SU-DHL-6 (cell line): ENCODE measurements around the gene EMP1.

Source experiments
- H2AFZ ChIP-seq: fragments of 200-600 bp; sonication (generic); 2 replicates; pipeline ENCODE4 v1.6.1; 2014; ENCODE audit warnings: low read depth, mild to moderate bottlenecking, moderate library complexity, mixed read lengths, antibody characterized with exemption, low read length; ENCODE audit not compliant: severe bottlenecking
- H3F3A ChIP-seq: fragments of 200-600 bp; shearing (Covaris generic); 2 replicates; pipeline ENCODE4 v1.6.0; 2016; ENCODE audit warnings: antibody characterized with exemption, mild to moderate bottlenecking; ENCODE audit not compliant: insufficient read depth
- H3K27ac ChIP-seq: fragments of 200-600 bp; sonication (generic); 2 replicates; pipeline ENCODE4 v1.5.1; 2016; ENCODE audit warnings: low read depth, mild to moderate bottlenecking, low read length, moderate library complexity, mixed read lengths
- H3K27me3 ChIP-seq: fragments of 200-600 bp; sonication (generic), shearing (Covaris generic); 2 replicates; pipeline ENCODE4 v1.6.0; 2014; ENCODE audit warnings: mild to moderate bottlenecking, low read length
- H3K36me3 ChIP-seq: fragments of 200-600 bp; sonication (generic); 2 replicates; pipeline ENCODE4 v1.6.1; 2014; ENCODE audit warnings: mild to moderate bottlenecking, low read length, mixed read lengths
- H3K4me2 ChIP-seq: fragments of 300-600, 200-600 bp; shearing (Covaris generic), sonication (generic); 2 replicates; pipeline ENCODE4 v1.6.0; 2014; ENCODE audit warnings: low read length, low read depth, mild to moderate bottlenecking; ENCODE audit not compliant: poor library complexity, severe bottlenecking
- H3K4me3 ChIP-seq: fragments of 200-600 bp; sonication (generic); 2 replicates; pipeline ENCODE4 v1.5.1; 2014; ENCODE audit warnings: antibody characterized with exemption, low read length, mild to moderate bottlenecking, mixed read lengths; ENCODE audit not compliant: insufficient read depth, poor library complexity, severe bottlenecking
- H3K79me2 ChIP-seq: fragments of 200-600 bp; sonication (generic); 2 replicates; pipeline ENCODE4 v1.6.1; 2014; ENCODE audit warnings: mild to moderate bottlenecking, low read length, moderate library complexity; ENCODE audit not compliant: insufficient read depth
- H3K9ac ChIP-seq: fragments of 200-600 bp; sonication (generic); 2 replicates; pipeline ENCODE4 v1.7.0; 2014; ENCODE audit warnings: mild to moderate bottlenecking, low read length
- H3K9me2 ChIP-seq: fragments of 200-600 bp; sonication (generic); replicated peaks from 2 replicates; pipeline ENCODE4 v1.6.1; 2014; ENCODE audit warnings: low read length; ENCODE audit not compliant: insufficient read depth
- H3K9me3 ChIP-seq: fragments of 200-600 bp; sonication (generic); 2 replicates; pipeline ENCODE4 v1.6.1; 2014; ENCODE audit warnings: low read length, mixed read lengths; ENCODE audit not compliant: insufficient read depth
- H4K20me1 ChIP-seq: fragments of 200-600 bp; sonication (generic); 2 replicates; pipeline ENCODE4 v1.6.1; 2014; ENCODE audit warnings: low read depth, mild to moderate bottlenecking, antibody characterized with exemption, low read length, moderate library complexity, mixed read lengths
- EZH2phosphoT487 ChIP-seq: fragments of 200-600 bp; sonication (generic), shearing (Covaris generic); conservative IDR thresholded peaks from 2 replicates; pipeline ENCODE4 v1.6.1; 2018; ENCODE audit warnings: mild to moderate bottlenecking, antibody characterized with exemption, low read length, moderate library complexity, mixed read lengths
- TF ChIP-seq, protein P1 (sequence below): fragments of 200-600 bp; sonication (generic); IDR thresholded peaks from one replicate; pipeline ENCODE4 v1.5.1; 2017; ENCODE audit warnings: antibody characterized with exemption, mild to moderate bottlenecking, low read length, moderate library complexity; ENCODE audit not compliant: insufficient read depth, poor library complexity, severe bottlenecking

Gene EMP1

DNA sequence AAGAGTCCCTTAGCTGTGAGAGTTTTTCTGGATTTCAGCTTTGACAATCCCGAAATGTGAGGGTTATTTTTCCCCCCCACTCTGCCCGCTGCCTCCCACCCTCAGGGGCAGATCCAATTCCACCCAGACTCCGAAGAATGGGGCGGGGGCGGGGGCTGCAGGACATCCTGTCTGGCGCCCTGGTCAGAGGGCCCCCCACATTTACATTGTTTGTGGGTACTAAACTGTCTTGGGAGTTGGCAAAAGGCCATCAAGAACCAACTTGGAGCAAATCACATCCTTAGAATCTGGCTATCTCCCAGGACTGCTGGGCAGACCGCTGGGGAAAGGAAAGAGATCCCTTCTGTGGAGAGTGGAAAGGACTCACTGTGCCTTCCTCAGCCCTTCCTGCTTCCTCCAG is 2.4 kb downstream of the EMP1 start:
- H3K27ac ChIP-seq: no peak overlapping the region
- H3K36me3 ChIP-seq: no peaks in the 10 kb centered on the region
- H3K9me2 ChIP-seq: no peaks in the 10 kb centered on the region
- H3K9ac ChIP-seq: no peak overlapping the region
- no peaks in the 10 kb centered on the region for H3K27me3 ChIP-seq
- no peaks in the 10 kb centered on the region for H3K9me3 ChIP-seq
- H4K20me1 ChIP-seq: no peaks in the 10 kb centered on the region
- H2AFZ ChIP-seq: no peak overlapping the region
- no peaks in the 10 kb centered on the region for H3F3A ChIP-seq
- H3K4me2 ChIP-seq: no peak overlapping the region
- no peaks in the 10 kb centered on the region for H3K79me2 ChIP-seq
- no peak overlapping the region for H3K4me3 ChIP-seq
- TF ChIP-seq, protein P1, sequence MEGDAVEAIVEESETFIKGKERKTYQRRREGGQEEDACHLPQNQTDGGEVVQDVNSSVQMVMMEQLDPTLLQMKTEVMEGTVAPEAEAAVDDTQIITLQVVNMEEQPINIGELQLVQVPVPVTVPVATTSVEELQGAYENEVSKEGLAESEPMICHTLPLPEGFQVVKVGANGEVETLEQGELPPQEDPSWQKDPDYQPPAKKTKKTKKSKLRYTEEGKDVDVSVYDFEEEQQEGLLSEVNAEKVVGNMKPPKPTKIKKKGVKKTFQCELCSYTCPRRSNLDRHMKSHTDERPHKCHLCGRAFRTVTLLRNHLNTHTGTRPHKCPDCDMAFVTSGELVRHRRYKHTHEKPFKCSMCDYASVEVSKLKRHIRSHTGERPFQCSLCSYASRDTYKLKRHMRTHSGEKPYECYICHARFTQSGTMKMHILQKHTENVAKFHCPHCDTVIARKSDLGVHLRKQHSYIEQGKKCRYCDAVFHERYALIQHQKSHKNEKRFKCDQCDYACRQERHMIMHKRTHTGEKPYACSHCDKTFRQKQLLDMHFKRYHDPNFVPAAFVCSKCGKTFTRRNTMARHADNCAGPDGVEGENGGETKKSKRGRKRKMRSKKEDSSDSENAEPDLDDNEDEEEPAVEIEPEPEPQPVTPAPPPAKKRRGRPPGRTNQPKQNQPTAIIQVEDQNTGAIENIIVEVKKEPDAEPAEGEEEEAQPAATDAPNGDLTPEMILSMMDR: no peak
- no peak for TF ChIP-seq EZH2phosphoT487

GRCh38 chr12:13199592-13199991 is 3.1 kb downstream of the EMP1 start:
- H3K9me2 ChIP-seq: no peaks in the 10 kb centered on the region
- TF ChIP-seq, protein P1: no peak
- no peak for TF ChIP-seq EZH2phosphoT487
- no peak overlapping the region for H3K9ac ChIP-seq
- no peak overlapping the region for H3K4me3 ChIP-seq
- no peaks in the 10 kb centered on the region for H3K9me3 ChIP-seq
- no peak overlapping the region for H3K4me2 ChIP-seq
- H3K27me3 ChIP-seq: no peaks in the 10 kb centered on the region
- H3K36me3 ChIP-seq: no peaks in the 10 kb centered on the region
- no peaks in the 10 kb centered on the region for H3K79me2 ChIP-seq
- no peak overlapping the region for H2AFZ ChIP-seq
- H4K20me1 ChIP-seq: no peaks in the 10 kb centered on the region
- H3K27ac ChIP-seq: no peak overlapping the region
- no peaks in the 10 kb centered on the region for H3F3A ChIP-seq

DNA sequence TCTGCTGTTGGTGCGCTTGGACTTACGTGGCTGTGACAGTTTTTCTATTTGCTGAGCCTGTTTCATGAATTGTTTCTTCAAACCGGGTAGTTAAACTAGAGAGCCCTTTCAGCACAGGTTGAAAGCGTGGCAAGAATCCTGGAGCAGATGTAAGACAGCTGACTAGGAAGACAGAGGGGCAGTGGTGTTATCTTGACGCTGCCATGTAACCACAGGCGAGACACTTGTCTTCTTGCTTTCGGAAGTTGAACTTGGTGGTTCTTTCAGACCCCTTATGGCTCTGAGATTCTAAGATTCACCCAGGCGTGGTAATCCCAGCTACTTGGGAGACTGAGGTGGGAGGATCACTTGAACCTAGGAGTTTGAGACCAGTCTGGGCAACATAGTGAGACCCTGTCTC is 4.3 kb downstream of the EMP1 start:
- no peaks in the 10 kb centered on the region for H3K36me3 ChIP-seq
- H3K9ac ChIP-seq: no peak overlapping the region
- no peaks in the 10 kb centered on the region for H3K79me2 ChIP-seq
- no peak overlapping the region for H2AFZ ChIP-seq
- H4K20me1 ChIP-seq: no peaks in the 10 kb centered on the region
- TF ChIP-seq, protein P1: no peak
- TF ChIP-seq EZH2phosphoT487: no peak
- H3K27ac ChIP-seq: no peak overlapping the region
- no peaks in the 10 kb centered on the region for H3K27me3 ChIP-seq
- no peak overlapping the region for H3K4me3 ChIP-seq
- no peaks in the 10 kb centered on the region for H3F3A ChIP-seq
- H3K4me2 ChIP-seq: no peak overlapping the region
- no peaks in the 10 kb centered on the region for H3K9me2 ChIP-seq
- H3K9me3 ChIP-seq: no peaks in the 10 kb centered on the region
